Ishikawa (cell line): ENCODE results near the gene C1QA.

Experiments
- CEBPB ChIP-seq: IDR thresholded peaks from 2 replicates; pipeline ENCODE4 v1.6.1; 2012
- CREB1 ChIP-seq: IDR thresholded peaks from 2 replicates; pipeline ENCODE4 v1.6.1; 2012; ENCODE audit warnings: low read depth
- EGR1 ChIP-seq: IDR thresholded peaks from 2 replicates; pipeline ENCODE4 v1.6.1; 2012
- EP300 ChIP-seq: IDR thresholded peaks from 2 replicates; pipeline ENCODE4 v1.6.1; 2012; ENCODE audit warnings: borderline replicate concordance
- FOXM1 ChIP-seq: IDR thresholded peaks from 2 replicates; pipeline ENCODE4 v1.6.1; 2012; ENCODE audit warnings: low read depth, borderline replicate concordance
- NFIC ChIP-seq: IDR thresholded peaks from 2 replicates; pipeline ENCODE4 v1.6.1; 2012
- RAD21 ChIP-seq: IDR thresholded peaks from 2 replicates; pipeline ENCODE4 v1.6.1; 2012; ENCODE audit warnings: low read depth
- TAF1 ChIP-seq: IDR thresholded peaks from 2 replicates; pipeline ENCODE4 v1.6.1; 2012; ENCODE audit warnings: low read depth, mild to moderate bottlenecking
- TCF12 ChIP-seq: IDR thresholded peaks from 2 replicates; pipeline ENCODE4 v1.6.1; 2012; ENCODE audit warnings: low read depth
- TEAD4 ChIP-seq: IDR thresholded peaks from 2 replicates; pipeline ENCODE4 v1.6.1; 2012
- YY1 ChIP-seq: IDR thresholded peaks from 2 replicates; pipeline ENCODE4 v1.6.1; 2012; ENCODE audit warnings: low read depth
- ZBTB7A ChIP-seq: IDR thresholded peaks from 2 replicates; pipeline ENCODE4 v1.6.1; 2012; ENCODE audit warnings: low read depth
- TF ChIP-seq, protein P1 (sequence below): IDR thresholded peaks from 2 replicates; pipeline ENCODE4 v1.6.1; 2012; ENCODE audit warnings: low read depth, mild to moderate bottlenecking
- TF ChIP-seq, protein P2 (sequence below): IDR thresholded peaks from 2 replicates; pipeline ENCODE4 v1.6.1; 2012
- TF ChIP-seq, protein P3 (sequence below): IDR thresholded peaks from 2 replicates; pipeline ENCODE4 v1.6.1; 2012

C1QA gene

DNA sequence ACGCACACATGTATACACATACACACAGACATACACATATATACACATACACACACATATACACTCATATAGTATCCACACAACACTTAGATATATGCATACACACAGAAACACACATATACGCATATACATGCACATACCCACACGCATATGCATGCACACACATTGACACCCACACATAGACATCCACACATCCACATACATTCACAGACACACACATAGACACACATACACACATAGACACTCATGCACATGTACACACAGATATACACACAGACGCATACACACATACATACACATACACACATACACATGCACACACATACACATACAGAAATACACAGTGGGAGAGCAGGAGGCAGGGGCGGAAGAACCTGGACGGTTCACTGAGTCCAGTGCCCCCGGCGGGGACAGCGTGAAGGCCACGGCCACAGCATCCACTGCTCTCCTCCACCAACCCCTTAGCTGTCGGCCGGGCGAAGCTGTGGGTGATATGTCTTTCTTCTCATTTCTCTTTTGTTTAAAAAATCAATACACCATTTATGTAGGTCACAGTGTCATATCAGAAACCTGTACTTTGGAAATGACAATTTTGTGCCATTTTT lies 13.8 kb downstream of the C1QA start:
- TF ChIP-seq EGR1: no peak
- no peak for TF ChIP-seq NFIC
- TF ChIP-seq TCF12: no peak
- no peak for TF ChIP-seq RAD21
- TF ChIP-seq, protein P1, sequence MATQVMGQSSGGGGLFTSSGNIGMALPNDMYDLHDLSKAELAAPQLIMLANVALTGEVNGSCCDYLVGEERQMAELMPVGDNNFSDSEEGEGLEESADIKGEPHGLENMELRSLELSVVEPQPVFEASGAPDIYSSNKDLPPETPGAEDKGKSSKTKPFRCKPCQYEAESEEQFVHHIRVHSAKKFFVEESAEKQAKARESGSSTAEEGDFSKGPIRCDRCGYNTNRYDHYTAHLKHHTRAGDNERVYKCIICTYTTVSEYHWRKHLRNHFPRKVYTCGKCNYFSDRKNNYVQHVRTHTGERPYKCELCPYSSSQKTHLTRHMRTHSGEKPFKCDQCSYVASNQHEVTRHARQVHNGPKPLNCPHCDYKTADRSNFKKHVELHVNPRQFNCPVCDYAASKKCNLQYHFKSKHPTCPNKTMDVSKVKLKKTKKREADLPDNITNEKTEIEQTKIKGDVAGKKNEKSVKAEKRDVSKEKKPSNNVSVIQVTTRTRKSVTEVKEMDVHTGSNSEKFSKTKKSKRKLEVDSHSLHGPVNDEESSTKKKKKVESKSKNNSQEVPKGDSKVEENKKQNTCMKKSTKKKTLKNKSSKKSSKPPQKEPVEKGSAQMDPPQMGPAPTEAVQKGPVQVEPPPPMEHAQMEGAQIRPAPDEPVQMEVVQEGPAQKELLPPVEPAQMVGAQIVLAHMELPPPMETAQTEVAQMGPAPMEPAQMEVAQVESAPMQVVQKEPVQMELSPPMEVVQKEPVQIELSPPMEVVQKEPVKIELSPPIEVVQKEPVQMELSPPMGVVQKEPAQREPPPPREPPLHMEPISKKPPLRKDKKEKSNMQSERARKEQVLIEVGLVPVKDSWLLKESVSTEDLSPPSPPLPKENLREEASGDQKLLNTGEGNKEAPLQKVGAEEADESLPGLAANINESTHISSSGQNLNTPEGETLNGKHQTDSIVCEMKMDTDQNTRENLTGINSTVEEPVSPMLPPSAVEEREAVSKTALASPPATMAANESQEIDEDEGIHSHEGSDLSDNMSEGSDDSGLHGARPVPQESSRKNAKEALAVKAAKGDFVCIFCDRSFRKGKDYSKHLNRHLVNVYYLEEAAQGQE: no peak
- TF ChIP-seq, protein P2, sequence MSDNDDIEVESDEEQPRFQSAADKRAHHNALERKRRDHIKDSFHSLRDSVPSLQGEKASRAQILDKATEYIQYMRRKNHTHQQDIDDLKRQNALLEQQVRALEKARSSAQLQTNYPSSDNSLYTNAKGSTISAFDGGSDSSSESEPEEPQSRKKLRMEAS: no peak
- no peak for TF ChIP-seq FOXM1
- TF ChIP-seq TAF1: no peak
- TF ChIP-seq EP300: no peak
- no peak for TF ChIP-seq YY1
- TF ChIP-seq, protein P3, sequence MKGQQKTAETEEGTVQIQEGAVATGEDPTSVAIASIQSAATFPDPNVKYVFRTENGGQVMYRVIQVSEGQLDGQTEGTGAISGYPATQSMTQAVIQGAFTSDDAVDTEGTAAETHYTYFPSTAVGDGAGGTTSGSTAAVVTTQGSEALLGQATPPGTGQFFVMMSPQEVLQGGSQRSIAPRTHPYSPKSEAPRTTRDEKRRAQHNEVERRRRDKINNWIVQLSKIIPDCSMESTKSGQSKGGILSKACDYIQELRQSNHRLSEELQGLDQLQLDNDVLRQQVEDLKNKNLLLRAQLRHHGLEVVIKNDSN: no peak
- no peak for TF ChIP-seq ZBTB7A
- TF ChIP-seq CEBPB: no peak
- no peak for TF ChIP-seq CREB1
- TF ChIP-seq TEAD4: no peak

DNA sequence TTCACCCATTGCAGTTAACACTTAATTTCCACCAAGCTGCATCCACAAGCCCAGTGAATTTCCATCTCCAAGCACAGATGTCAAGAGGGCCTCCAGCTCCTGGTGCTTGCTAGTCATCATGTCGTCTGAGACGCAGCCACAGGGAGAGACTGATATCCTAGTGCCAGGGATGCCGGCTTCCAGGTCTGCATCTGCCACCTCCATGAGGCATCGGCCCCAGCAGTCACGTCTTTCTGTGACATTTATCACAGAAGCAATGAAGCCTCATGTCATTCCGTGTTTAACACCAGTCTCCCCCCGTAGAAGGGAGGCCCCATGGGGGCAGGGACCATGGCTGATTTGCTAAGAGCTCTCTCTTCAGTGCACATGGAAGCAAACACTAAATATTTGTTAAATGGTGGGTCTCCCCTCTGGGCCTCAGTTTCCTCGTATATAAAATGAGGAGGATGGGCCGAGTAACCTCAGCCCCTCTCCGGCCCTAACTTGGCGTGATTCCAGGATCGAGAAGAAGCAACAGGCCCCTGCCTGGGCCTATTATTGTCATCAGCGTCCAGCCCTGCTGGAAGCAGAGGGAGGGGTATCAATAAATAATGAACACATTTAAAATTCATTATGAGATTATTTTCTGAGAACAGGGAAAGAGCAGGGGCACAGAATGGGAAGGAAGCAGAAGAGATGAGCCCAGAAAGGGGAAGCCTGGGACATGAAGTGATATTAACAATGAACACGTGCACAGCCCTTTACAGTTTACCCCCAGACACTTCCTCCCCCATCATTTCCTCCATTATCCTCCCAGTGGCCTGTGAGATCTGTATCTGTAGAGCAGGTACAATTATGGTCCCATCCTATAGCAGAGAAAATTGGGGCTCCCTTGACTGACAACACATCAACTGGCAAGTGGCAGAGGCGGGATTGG lies 15.8 kb downstream of the C1QA start:
- TF ChIP-seq RAD21 (no peak), YY1 (no peak), NFIC (no peak), CREB1 (no peak), EP300 (no peak), EGR1 (no peak), ZBTB7A (no peak), TAF1 (no peak), TCF12 (no peak), FOXM1 (no peak)
- TF ChIP-seq, protein P1: no peak
- TF ChIP-seq, protein P2: no peak

DNA sequence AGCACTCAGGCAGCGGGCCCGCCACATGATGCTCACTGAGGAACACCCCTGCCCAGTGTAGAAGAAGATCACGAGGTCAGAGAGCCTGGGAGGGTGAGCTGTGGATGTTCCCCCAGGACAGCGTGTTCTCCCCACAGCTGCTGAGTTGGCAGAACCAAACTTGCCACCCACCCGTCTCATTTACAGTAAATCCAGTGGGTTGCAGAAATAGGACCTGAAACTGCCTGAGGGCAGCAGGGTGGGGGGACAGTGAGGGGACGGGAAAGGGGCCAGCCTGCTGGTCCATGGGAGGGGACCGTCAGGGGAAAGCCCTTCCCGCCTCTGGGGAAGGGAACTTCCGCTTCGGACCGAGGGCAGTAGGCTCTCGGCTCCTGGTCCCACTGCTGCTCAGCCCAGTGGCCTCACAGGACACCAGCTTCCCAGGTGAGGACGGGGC lies 16.5 kb downstream of the C1QA start, which contains the start of gene C1QB:
C1QB (plus strand) TSS at position 356 of the 436 bp plus-strand sequence. CDS start 6,227 bp downstream, outside the sequence.
- TF ChIP-seq FOXM1 (no peak), EGR1 (no peak), YY1 (no peak), ZBTB7A (no peak), TAF1 (no peak), TEAD4 (no peak), TCF12 (no peak), RAD21 (no peak), CEBPB (no peak), CREB1 (no peak), NFIC (no peak), EP300 (no peak)
- TF ChIP-seq, protein P2: no peak
- TF ChIP-seq, protein P3: no peak
- TF ChIP-seq, protein P1: no peak
